GM12872 (cell line): ENCODE results near the gene SOX6.

Experiments used
- TF ChIP-seq, protein P1 (sequence below): IDR thresholded peaks from 3 replicates; pipeline ENCODE4 v1.5.1; 2011; ENCODE audit warnings: low read depth, mild to moderate bottlenecking, low read length, moderate library complexity; ENCODE audit not compliant: insufficient read depth

SOX6 gene

DNA sequence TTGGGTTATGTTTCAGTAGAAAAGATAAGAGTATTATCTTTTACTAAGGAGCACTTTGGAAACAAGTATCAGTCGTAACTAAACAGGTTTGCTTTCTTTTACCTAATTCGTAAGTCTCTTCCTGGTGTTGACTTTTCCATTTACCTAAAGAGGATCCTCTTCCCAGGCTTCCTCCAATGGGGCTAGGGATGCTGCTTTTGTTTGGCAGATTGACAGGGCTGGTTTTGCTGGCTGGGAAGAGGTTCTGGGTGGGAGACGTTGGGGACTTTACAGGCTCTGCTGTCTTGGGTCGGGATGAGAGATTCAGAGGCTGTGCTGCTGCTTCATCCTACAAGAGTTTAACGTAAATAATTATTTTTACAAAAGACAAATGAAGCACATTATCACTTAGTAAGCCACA is 306.7 kb downstream of the SOX6 start:
- TF ChIP-seq, protein P1, sequence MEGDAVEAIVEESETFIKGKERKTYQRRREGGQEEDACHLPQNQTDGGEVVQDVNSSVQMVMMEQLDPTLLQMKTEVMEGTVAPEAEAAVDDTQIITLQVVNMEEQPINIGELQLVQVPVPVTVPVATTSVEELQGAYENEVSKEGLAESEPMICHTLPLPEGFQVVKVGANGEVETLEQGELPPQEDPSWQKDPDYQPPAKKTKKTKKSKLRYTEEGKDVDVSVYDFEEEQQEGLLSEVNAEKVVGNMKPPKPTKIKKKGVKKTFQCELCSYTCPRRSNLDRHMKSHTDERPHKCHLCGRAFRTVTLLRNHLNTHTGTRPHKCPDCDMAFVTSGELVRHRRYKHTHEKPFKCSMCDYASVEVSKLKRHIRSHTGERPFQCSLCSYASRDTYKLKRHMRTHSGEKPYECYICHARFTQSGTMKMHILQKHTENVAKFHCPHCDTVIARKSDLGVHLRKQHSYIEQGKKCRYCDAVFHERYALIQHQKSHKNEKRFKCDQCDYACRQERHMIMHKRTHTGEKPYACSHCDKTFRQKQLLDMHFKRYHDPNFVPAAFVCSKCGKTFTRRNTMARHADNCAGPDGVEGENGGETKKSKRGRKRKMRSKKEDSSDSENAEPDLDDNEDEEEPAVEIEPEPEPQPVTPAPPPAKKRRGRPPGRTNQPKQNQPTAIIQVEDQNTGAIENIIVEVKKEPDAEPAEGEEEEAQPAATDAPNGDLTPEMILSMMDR, result no peak

DNA sequence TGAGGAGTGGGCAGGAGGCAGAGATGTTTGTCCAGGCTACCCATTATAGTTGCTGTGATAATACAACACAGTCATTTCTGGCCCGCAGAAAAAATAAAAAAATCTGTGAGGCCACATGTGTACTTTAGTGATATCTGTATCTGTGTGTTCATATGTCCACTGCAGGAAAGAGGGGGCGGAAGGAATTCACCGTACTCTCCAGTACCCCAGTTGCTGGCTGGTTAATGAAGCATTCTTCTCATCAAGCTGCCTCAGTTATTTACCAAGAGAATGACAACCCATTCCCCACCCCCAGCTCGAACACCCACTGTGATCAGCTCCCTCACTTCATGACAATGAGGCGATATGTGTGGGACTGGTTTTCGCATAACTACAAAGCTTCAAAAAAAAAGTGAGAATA is 309.3 kb downstream of the SOX6 start:
- TF ChIP-seq, protein P1, result no peak

DNA sequence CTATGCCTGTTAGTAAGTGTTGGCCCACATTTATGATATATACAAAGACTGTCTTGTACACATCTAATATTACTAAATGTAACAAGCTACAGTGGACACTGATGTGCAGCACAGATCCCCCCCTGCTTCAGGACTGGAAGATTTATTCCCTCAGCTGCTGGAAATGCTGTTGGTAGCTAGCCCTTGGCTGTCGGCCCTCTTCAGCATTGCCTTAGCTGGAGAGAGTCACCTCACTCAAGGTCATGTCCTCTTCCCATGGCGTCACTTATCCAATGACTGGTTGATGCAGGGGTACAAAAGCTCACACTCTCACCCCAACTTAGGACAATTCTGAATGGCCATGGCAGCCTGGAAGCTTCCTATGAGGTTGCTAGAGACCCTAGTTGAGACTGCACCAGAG is 312.7 kb downstream of the SOX6 start:
- TF ChIP-seq, protein P1, result no peak

DNA sequence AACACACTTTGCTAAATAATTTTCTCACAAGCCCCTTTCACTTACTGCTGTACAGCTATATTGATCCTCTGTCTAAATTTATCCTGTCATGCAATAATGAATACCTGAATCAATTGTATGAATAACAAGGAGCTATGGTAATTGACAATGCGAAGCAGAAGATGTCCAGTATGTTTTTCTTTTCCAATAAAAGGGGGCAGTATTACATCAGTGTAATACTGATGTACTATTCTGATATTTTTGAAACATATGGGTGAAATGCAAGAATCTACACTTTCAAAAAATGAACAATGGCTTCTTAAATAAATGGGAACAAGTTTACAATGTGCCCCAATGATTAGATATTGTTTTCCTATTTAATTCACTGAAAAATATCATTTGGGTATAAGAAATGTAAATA is 315.1 kb downstream of the SOX6 start:
- TF ChIP-seq, protein P1, result no peak

DNA sequence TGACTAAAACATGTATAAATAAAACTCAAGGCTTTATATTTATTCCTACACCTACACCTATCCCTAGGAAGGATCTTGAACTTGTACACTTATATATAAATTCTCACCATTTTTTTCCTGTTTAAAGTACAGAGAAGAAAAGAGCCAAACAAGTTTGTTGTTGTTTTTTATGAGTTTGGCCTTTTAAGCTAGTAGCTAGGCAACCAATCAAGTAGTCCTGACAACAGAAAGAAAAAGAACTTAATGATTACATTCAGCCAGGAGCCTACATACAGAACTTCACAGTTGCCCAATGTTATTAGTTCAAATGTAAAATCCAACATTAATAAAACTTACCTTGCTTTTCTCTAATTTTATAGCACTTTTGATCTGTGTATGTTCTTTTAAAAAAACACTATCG is 316.2 kb downstream of the SOX6 start:
- TF ChIP-seq, protein P1, result no peak

DNA sequence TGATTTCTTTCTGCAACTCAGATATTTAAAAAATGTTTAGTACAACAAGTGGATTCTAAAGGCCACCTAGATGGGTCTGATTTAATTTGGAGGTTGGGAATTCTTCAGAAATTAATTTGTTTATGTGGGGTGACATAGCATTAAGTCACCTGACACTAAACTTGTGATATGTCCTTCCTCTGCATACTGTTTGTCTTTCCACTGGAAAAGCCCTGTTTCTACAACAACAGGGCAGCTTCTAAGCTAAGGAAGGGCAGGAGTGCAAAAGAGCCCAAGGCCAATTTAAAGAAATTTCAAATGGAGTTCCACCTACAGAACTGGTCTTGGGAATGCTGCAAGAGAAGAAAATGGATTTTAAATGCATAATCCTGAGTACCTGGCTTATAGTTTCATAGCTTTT is 319.2 kb downstream of the SOX6 start:
- TF ChIP-seq, protein P1, result no peak

DNA sequence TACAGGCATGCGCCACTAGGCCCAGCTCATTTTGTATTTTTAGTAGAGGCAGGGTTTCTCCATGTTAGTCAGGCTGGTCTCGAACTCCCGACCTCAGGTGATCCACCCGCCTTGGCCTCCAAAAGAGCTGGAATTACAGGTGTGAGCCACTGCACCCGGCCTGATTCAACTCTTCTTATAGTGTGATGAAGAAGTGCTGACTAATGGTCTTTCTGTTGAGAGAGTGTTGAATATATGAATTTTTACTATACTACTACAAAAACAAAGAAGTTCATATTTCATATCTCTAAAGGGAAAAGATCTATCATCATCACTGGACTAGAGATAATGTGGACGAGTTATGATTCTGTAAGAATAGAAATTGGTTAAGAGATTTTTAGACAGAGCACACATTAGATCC is 320.1 kb downstream of the SOX6 start:
- TF ChIP-seq, protein P1, result no peak

DNA sequence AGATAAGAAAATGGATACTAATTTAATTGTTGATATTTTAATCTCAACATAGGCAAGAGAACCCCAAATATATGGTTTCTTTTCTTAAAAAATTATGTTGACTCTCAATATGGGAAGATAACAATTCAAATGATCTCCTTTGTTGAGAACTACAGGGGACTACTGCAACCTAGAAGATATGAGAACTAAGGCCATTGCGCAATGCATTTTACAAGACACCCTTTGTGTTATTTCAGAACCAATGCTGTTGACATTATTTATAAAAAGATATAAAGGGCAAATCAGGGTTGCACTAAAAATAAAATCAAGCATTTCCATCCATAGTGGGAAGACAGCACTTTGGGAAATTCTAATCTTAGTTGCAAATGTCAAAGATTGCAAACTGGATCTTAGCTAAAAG is 322.3 kb downstream of the SOX6 start:
- TF ChIP-seq, protein P1, result no peak
